PC-3 (cell line): Measurements from ENCODE around the gene AP1S1. TPM values are rescaled to one million over a fixed set of nuclear protein-coding genes. Genes with fewer than 3 reads are reported as not detected.

Experiments
- ATAC-seq: fragments of 200-7000 bp; cut with Tn5 transposase; 2 replicates; pipeline ENCODE4 v1.9.1; 2020; ENCODE audit warnings: mild to moderate bottlenecking, moderate library complexity
- BruUV-seq: library from RNA; stranded (reverse); fragments of 400-500 nt; replicated peaks from 2 replicates; lab custom pipeline; 2021; lab: Mats Ljungman, UMichigan
- CTCF ChIA-PET: fragments of 300-600 bp; sonication (Branson Sonifier 250); formaldehyde crosslinking; loops from one replicate; lab custom pipeline; 2022; ENCODE audit warnings: antibody characterized with exemption; lab: Charles Lee
- POLR2A ChIA-PET: fragments of 300-600 bp; sonication (Branson Sonifier 250); formaldehyde crosslinking; loops from one replicate; lab custom pipeline; 2022; ENCODE audit warnings: antibody characterized with exemption; ENCODE audit not compliant: unreplicated experiment; lab: Charles Lee
- DNase-seq: peaks from one replicate; pipeline ENCODE4 v3.0.0-alpha.2; 2015
- H2AFZ ChIP-seq: fragments of 300-600 bp; sonication (generic); 2 replicates; pipeline ENCODE4 v1.6.0; 2016; ENCODE audit warnings: antibody characterized with exemption, low read length
- H3F3A ChIP-seq: fragments of 300-600 bp; sonication (generic); one replicate; pipeline ENCODE4 v1.6.0; 2017; ENCODE audit warnings: antibody characterized with exemption, low read length, control low read depth, mild to moderate bottlenecking; ENCODE audit not compliant: unreplicated experiment
- H3K27ac ChIP-seq: fragments of 300-600 bp; sonication (generic); 2 replicates; pipeline ENCODE4 v1.5.1; 2016; ENCODE audit warnings: mild to moderate bottlenecking, low read length
- H3K27me3 ChIP-seq: fragments of 300-600 bp; sonication (generic); 2 replicates; pipeline ENCODE4 v1.6.1; 2016; ENCODE audit warnings: low read length, mixed read lengths
- H3K36me3 ChIP-seq: fragments of 300-600 bp; sonication (generic); 2 replicates; pipeline ENCODE4 v1.6.1; 2016; ENCODE audit warnings: low read depth, mixed run types, low read length, mixed read lengths
- H3K4me1 ChIP-seq: fragments of 300-600 bp; sonication (generic); 2 replicates; pipeline ENCODE4 v1.5.1; 2016; ENCODE audit warnings: low read length; ENCODE audit not compliant: insufficient read depth
- H3K4me2 ChIP-seq: fragments of 300-600 bp; sonication (generic); 2 replicates; pipeline ENCODE4 v1.6.0; 2016; ENCODE audit warnings: low read length
- H3K4me3 ChIP-seq: fragments of 300-600 bp; sonication (generic); 2 replicates; pipeline ENCODE4 v1.5.1; 2016; ENCODE audit warnings: mild to moderate bottlenecking, low read length, mixed read lengths
- H3K79me2 ChIP-seq: fragments of 300-600 bp; sonication (generic); 2 replicates; pipeline ENCODE4 v1.6.1; 2017; ENCODE audit warnings: low read length, mixed read lengths
- H3K9ac ChIP-seq: fragments of 300-600 bp; sonication (generic); 2 replicates; pipeline ENCODE4 v1.6.0; 2016; ENCODE audit warnings: mild to moderate bottlenecking, low read length
- H3K9me2 ChIP-seq: fragments of 300-600 bp; sonication (generic); replicated peaks from 2 replicates; pipeline ENCODE4 v1.6.1; 2016; ENCODE audit warnings: mixed run types, low read length, mixed read lengths
- H3K9me3 ChIP-seq: fragments of 300-600 bp; sonication (generic); 2 replicates; pipeline ENCODE4 v1.6.1; 2016; ENCODE audit warnings: low read length, mixed read lengths
- H4K20me1 ChIP-seq: fragments of 300-600 bp; sonication (generic); 2 replicates; pipeline ENCODE4 v1.6.1; 2016; ENCODE audit warnings: low read length, mixed read lengths
- CTCF ChIP-seq: fragments of 300-600 bp; sonication (generic); conservative IDR thresholded peaks from 2 replicates; pipeline ENCODE4 v1.5.1; 2017; ENCODE audit warnings: antibody characterized with exemption, low read depth, mild to moderate bottlenecking, low read length
- EZH2 ChIP-seq: fragments of 300-600 bp; sonication (generic); IDR thresholded peaks from one replicate; pipeline ENCODE4 v1.6.1; 2017; ENCODE audit warnings: antibody characterized with exemption, mild to moderate bottlenecking, low read length; ENCODE audit not compliant: unreplicated experiment
- EZH2phosphoT487 ChIP-seq: fragments of 300-600 bp; sonication (generic); IDR thresholded peaks from 2 replicates; pipeline ENCODE4 v1.6.1; 2018; ENCODE audit warnings: mild to moderate bottlenecking, antibody characterized with exemption, low read length, borderline replicate concordance
- intact Hi-C: fragments of 100-400 bp; cut with micrococcal nuclease; formaldehyde crosslinking; loops from 2 replicates; pipeline ENCODE4 v1.9.0; 2023
- total RNA-seq: library from RNA; depleted of rRNA; stranded (reverse); fragments of >200 nt; gene quantifications from 2 replicates; pipeline ENCODE4 v1.2.3, GENCODE V29; 2014

Gene AP1S1
- total RNA-seq, 1 experiment from 2014 or later = 190 TPM

GRCh38 chr7:101137651-101138212 lies 16.5 kb upstream of the AP1S1 start:
- Histone ChIP-seq H3K4me2 (peak overlapping the region; percentile 75), H3F3A (peaks cover 7% of the 10 kb centered on the region), H4K20me1 (no peaks in the 10 kb centered on the region), H3K9me2 (no peaks in the 10 kb centered on the region), H3K4me1 (peaks cover 44% of the 10 kb centered on the region), H2AFZ (peak overlapping the region; percentile 46; the same call in 1 of the 2 replicates), H3K36me3 (no peaks in the 10 kb centered on the region), H3K9me3 (no peaks in the 10 kb centered on the region), H3K27me3 (no peaks in the 10 kb centered on the region), H3K79me2 (no peaks in the 10 kb centered on the region), H3K27ac (peak overlapping the region; percentile 89), H3K9ac (peak overlapping the region; percentile 53), H3K4me3 (peak overlapping the region; percentile 41; the same call in 1 of the 2 replicates)
- ChIA-PET CTCF (interaction anchor here (1.1 kb wide), 1 partner anchor 53 kb away, joined by 3 read pairs; the partner anchor contains the start of gene TRIM56), POLR2A (interaction anchor here (0.7 to 1.0 kb wide), 2 partner anchors 37 to 248 kb away, joined by 3 to 19 read pairs; partner anchors contain the start of gene UFSP1)
- BruUV-seq = TSS peak; percentile 76
- intact Hi-C loops = loop anchor here (1.0 to 10.0 kb wide), 5 partner anchors 13 to 243 kb away; partner anchors contain the start of genes ACHE and TRIM56
- ATAC-seq (peak; percentile 25; the same call in 1 of the 2 replicates), DNase-seq (no peak)
- TF ChIP-seq CTCF (no peak), EZH2 (no peak), EZH2phosphoT487 (no peak)

DNA sequence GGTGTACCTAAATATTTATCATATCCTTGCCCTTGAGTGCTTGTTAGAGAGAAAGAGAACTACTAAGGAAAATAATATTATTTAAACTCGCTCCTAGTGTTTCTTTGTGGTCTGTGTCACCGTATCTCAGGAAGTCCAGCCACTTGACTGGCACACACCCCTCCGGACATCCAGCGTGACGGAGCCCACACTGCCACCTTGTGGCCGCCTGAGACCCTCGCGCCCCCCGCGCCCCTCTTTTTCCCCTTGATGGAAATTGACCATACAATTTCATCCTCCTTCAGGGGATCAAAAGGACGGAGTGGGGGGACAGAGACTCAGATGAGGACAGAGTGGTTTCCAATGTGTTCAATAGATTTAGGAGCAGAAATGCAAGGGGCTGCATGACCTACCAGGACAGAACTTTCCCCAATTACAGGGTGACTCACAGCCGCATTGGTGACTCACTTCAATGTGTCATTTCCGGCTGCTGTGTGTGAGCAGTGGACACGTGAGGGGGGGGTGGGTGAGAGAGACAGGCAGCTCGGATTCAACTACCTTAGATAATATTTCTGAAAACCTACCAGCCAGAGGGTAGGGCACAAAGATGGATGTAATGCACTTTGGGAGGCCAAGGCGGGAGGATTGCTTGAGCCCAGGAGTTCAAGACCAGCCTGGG lies 15.9 kb upstream of the AP1S1 start:
- H3K9me2 ChIP-seq = no peaks in the 10 kb centered on the region
- peaks cover 7% of the 10 kb centered on the region for H3F3A ChIP-seq
- H3K9ac ChIP-seq = peak overlapping the region; percentile 53
- H4K20me1 ChIP-seq = no peaks in the 10 kb centered on the region
- CTCF ChIA-PET = interaction anchor here (1.1 kb wide), 1 partner anchor 53 kb away, joined by 3 read pairs; the partner anchor contains the start of gene TRIM56
- no TSS peak for BruUV-seq
- H3K9me3 ChIP-seq = no peaks in the 10 kb centered on the region
- no peaks in the 10 kb centered on the region for H3K27me3 ChIP-seq
- H3K4me2 ChIP-seq = peak overlapping the region; percentile 75
- peak overlapping the region; percentile 41; the same call in 1 of the 2 replicates for H3K4me3 ChIP-seq
- TF ChIP-seq EZH2phosphoT487 = no peak
- TF ChIP-seq EZH2 = no peak
- peak; percentile 98 for TF ChIP-seq CTCF
- POLR2A ChIA-PET = interaction anchor here (0.7 kb wide), 1 partner anchor 37 kb away, joined by 3 read pairs; no protein-coding TSS in a partner anchor
- peak overlapping the region; percentile 89 for H3K27ac ChIP-seq
- peaks cover 44% of the 10 kb centered on the region for H3K4me1 ChIP-seq
- intact Hi-C loops = loop anchor here (1.0 to 10.0 kb wide), 5 partner anchors 14 to 244 kb away; partner anchors contain the start of genes ACHE and TRIM56
- H2AFZ ChIP-seq = peak overlapping the region; percentile 46; the same call in 1 of the 2 replicates
- H3K79me2 ChIP-seq = no peaks in the 10 kb centered on the region
- DNase-seq (peak; percentile 97), ATAC-seq (peak; percentile 83)
- H3K36me3 ChIP-seq = no peaks in the 10 kb centered on the region
